Activated CD8-positive, alpha-beta memory T cell treated with anti-CD3 and anti-CD28 coated beads, Interleukin-2, amount 50 U/mL, for 4 hours (primary cell): ENCODE data around the gene ARID5A.
"Not testable (repeated sequence)": the region's sequence is repeated elsewhere in the genome, so short reads cannot be mapped to it uniquely, and the experiment has no call there.

Source experiments
- DNase-seq: peaks from one replicate; pipeline ENCODE4 v3.0.0-alpha.2; 2020

Gene ARID5A

GRCh38 chr2:96536445-96537065 lies at the start of gene ARID5A:
ARID5A (plus strand) TSS chr2:96536752; CDS start chr2:96536827, 75 bp downstream.
- peak; percentile 94 for DNase-seq

GRCh38 chr2:96489261-96489660 lies 47.3 kb upstream of the ARID5A start:
- no peak for DNase-seq

GRCh38 chr2:96489663-96490062 lies 46.9 kb upstream of the ARID5A start:
- no peak for DNase-seq

GRCh38 chr2:96491860-96492497 lies 44.6 kb upstream of the ARID5A start:
- no peak for DNase-seq

GRCh38 chr2:96493072-96493471 lies 43.5 kb upstream of the ARID5A start:
- no peak for DNase-seq

- no peak for DNase-seq
Measured at GRCh38 chr2:96494188-96494587, 42.4 kb upstream of the ARID5A start.

GRCh38 chr2:96495982-96496629 lies 40.4 kb upstream of the ARID5A start:
- DNase-seq = no peak

GRCh38 chr2:96498021-96498431 lies 38.5 kb upstream of the ARID5A start:
- no peak for DNase-seq

- not testable (repeated sequence) for DNase-seq
Measured at GRCh38 chr2:96498611-96499010, 37.9 kb upstream of the ARID5A start.

- no peak for DNase-seq
Measured at GRCh38 chr2:96499061-96499960, 37.2 kb upstream of the ARID5A start.

GRCh38 chr2:96500385-96501066 lies 36.0 kb upstream of the ARID5A start:
- DNase-seq = no peak

GRCh38 chr2:96501471-96501874 lies 35.1 kb upstream of the ARID5A start:
- DNase-seq = no peak

- DNase-seq = no peak
Measured at GRCh38 chr2:96501886-96502810, 34.4 kb upstream of the ARID5A start.

- no peak for DNase-seq
Measured at GRCh38 chr2:96502891-96503636, 33.5 kb upstream of the ARID5A start.

GRCh38 chr2:96503637-96504243 lies 32.8 kb upstream of the ARID5A start:
- DNase-seq = no peak

GRCh38 chr2:96505231-96505889 lies 31.2 kb upstream of the ARID5A start, which contains the start of gene NEURL3:
NEURL3 (minus strand) TSS chr2:96505357; CDS start chr2:96505286, 71 bp downstream.
- DNase-seq = no peak

GRCh38 chr2:96506016-96506906 lies 30.3 kb upstream of the ARID5A start:
- DNase-seq = no peak

- DNase-seq = no peak
Measured at GRCh38 chr2:96506907-96507240, 29.7 kb upstream of the ARID5A start.
